Measurements from ENCODE around the gene PPP2R1A.
A peak's percentile ranks its signal among the peaks of the same experiment; 100 is the strongest.

Gene PPP2R1A

GRCh38 chr19:52188822-52189734 is 774 bp upstream of the PPP2R1A start:
- TF ChIP-seq CTCF (IDR thresholded peaks at IDR 0.05; ENCODE audit: insufficient read depth, low read length, missing control alignments) = no peak
- no peak for DNase-seq (ENCODE audit: low read depth, low spot score)
- ChIA-PET POLR2A (interaction anchor here (0.6 to 2.1 kb wide), 6 partner anchors 10 to 48 kb away, joined by 3 to 13 read pairs (median 4); no protein-coding TSS in a partner anchor), CTCF (interaction anchor here (0.8 to 1.5 kb wide), 2 partner anchors 49 to 50 kb away, joined by 3 to 9 read pairs; partner anchors contain the start of gene ZNF616)
- H3K4me3 ChIP-seq (ENCODE audit: low read depth, low read length) = peak overlapping the region; percentile 55

DNA sequence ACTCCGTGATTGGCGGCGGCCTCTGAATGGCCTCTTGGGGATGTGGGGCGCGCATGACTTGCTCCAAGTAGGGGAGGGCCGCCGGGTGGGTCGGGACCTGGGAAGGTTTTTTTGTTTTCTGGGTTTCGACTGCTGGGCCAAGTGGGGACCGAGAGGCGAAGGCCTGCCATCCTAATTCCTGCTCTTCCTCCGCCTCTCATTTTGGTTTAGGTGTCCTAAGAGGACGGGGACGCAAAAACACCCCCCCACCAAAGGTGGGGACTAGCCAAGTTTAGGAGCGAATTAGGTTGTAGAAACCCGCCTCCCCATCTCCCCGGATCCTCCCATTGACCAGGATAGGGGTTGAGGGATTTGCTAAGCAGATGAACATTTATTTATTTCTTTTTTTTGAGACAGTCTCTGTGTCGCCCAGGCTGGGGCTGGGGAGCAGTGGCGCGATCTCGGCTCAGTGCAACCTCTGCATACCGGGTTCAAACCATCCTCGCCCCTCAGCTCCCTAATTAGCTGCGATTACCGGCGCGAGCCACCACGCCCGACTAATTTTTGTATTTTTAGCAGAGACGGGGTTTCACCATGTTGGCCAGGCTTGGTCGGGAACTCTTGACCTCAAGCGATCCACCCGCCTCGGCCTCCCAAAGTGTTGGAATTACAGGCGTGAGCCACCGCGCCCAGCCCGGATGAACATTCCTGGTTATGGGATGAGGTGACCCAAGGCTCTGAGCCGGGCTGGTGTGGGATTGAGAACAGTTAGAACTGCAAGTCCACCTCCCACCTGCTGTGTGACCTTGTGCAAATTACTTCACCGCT is 838 bp downstream of the PPP2R1A start:
- CTCF ChIA-PET = no interaction called here
- peak overlapping the region; percentile 96 for H3K4me3 ChIP-seq (ENCODE audit: low read depth, low read length)
- no peak for TF ChIP-seq CTCF (IDR thresholded peaks at IDR 0.05; ENCODE audit: insufficient read depth, low read length, missing control alignments)
- POLR2A ChIA-PET = interaction anchor here (0.8 kb wide), 1 partner anchor 9 kb away, joined by 3 read pairs; no protein-coding TSS in a partner anchor
- DNase-seq (ENCODE audit: low read depth, low spot score) = no peak

DNA sequence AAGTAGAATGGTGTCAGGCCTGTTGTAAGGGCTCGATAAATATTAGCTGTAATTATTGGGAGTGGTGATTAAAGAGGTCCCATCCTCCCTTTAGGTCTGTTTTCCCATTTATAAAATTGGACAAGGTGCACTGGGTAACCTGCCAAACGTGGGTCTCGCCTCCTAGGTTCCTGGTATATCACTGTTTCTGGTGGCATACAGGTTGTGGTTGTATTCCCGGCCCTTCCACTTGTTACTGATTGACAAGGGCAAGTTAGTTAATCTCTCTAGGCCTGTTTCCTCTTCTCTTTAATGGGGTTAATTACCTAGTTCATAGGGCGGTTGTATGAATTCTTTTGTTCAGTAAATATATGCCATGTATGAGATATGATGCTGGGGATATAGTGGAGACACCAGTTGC is 1.5 kb downstream of the PPP2R1A start:
- CTCF ChIA-PET = no interaction called here

DNA sequence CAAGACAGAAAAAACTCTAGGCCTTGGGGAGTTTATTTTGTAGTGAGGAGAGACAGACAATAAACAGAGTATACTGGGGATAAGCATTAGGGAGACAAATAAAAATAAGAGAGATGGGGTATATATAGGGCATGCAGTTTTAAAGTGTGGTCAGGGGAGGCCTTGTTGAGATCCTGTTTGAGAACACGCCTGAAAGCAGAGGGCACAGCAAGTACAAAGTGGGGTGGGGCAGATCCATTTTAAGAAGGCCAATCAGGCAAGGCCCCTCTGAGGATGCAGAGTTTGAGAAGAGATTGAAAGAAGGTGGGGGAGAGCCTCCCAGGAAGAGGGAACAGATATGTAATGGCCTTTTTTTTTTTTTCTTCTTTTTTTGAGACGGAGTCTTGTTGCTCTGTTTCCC is 2.1 kb downstream of the PPP2R1A start:
- ChIA-PET POLR2A (interaction anchor here (0.7 kb wide), 1 partner anchor 21 kb away, joined by 4 read pairs; no protein-coding TSS in a partner anchor), CTCF (interaction anchor here (1.0 kb wide), 1 partner anchor 11 kb away, joined by 3 read pairs; no protein-coding TSS in a partner anchor)
- no peak overlapping the region for H3K4me3 ChIP-seq (ENCODE audit: low read depth, low read length)
- TF ChIP-seq CTCF (IDR thresholded peaks at IDR 0.05; ENCODE audit: insufficient read depth, low read length, missing control alignments) = no peak
- no peak for DNase-seq (ENCODE audit: low read depth, low spot score)

More for the DNA sequence above, 1.5 kb downstream of the PPP2R1A start:
- no peak for TF ChIP-seq CTCF (IDR thresholded peaks at IDR 0.05; ENCODE audit: insufficient read depth, low read length, missing control alignments)
- POLR2A ChIA-PET = interaction anchor here (0.8 kb wide), 1 partner anchor 8 kb away, joined by 3 read pairs; no protein-coding TSS in a partner anchor
- DNase-seq (ENCODE audit: low read depth, low spot score) = no peak
- H3K4me3 ChIP-seq (ENCODE audit: low read depth, low read length) = peak overlapping the region; percentile 96

- no peak for TF ChIP-seq CTCF (IDR thresholded peaks at IDR 0.05; ENCODE audit: insufficient read depth, low read length, missing control alignments)
- ChIA-PET POLR2A (no interaction called here), CTCF (interaction anchor here (0.7 to 1.6 kb wide), 2 partner anchors 41 kb away, joined by 3 to 6 read pairs; no protein-coding TSS in a partner anchor)
- no peak overlapping the region for H3K4me3 ChIP-seq (ENCODE audit: low read depth, low read length)
- DNase-seq (ENCODE audit: low read depth, low spot score) = no peak
Measured at GRCh38 chr19:52196256-52196967, 6.6 kb downstream of the PPP2R1A start.

Measured in AG04449 (cell line).